Effector memory CD4-positive, alpha-beta T cell (primary cell): ENCODE results near the gene ATRN.
"Not testable (repeated sequence)": the region's sequence is repeated elsewhere in the genome, so short reads cannot be mapped to it uniquely, and the experiment has no call there.

Experiments used
- DNase-seq, 3 donors: peaks; one replicate each; pipeline ENCODE4 v3.0.0-alpha.2; 2020
- H3K27ac ChIP-seq: 2 replicates; pipeline ENCODE4 v1.7.0; 2013; ENCODE audit warnings: mild to moderate bottlenecking, low read length, moderate library complexity; ENCODE audit not compliant: insufficient read depth, poor library complexity, severe bottlenecking
- H3K27me3 ChIP-seq: replicated peaks from 2 replicates; pipeline ENCODE4 v1.7.0; 2013; ENCODE audit warnings: mild to moderate bottlenecking, low read length; ENCODE audit not compliant: insufficient read depth, control insufficient read depth, poor library complexity, severe bottlenecking
- H3K36me3 ChIP-seq: 2 replicates; pipeline ENCODE4 v1.7.0; 2013; ENCODE audit warnings: mild to moderate bottlenecking, low read length, moderate library complexity; ENCODE audit not compliant: control insufficient read depth, insufficient read depth
- H3K4me1 ChIP-seq: 2 replicates; pipeline ENCODE4 v1.7.0; 2013; ENCODE audit warnings: low read length, mild to moderate bottlenecking; ENCODE audit not compliant: control insufficient read depth, insufficient read depth, poor library complexity, severe bottlenecking
- H3K4me3 ChIP-seq: 2 replicates; pipeline ENCODE4 v1.7.0; 2013; ENCODE audit warnings: low read length, low read depth, mild to moderate bottlenecking; ENCODE audit not compliant: insufficient read depth, poor library complexity, severe bottlenecking
- H3K9me3 ChIP-seq: 2 replicates; pipeline ENCODE4 v1.7.0; 2013; ENCODE audit warnings: mild to moderate bottlenecking, low read length, moderate library complexity; ENCODE audit not compliant: control insufficient read depth

The ATRN gene

DNA sequence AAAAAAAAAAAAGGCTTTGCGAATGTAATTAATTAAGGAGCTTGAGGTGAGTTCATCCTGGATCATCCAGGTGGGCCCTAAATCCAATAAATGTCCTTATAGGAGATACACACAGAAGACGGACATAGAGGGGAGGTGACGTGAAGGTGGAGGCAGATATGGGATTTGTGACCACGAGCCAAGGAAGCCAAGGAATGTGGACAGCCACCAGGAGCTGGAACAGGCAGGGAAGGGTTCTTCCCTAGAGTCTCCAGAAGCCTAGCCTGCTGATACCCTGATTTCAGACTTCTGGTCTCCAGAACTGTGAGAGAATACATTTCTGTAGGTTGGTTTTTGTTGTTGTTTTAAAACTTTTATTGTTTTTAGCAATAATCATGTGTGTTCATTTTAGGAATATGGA is 6.7 kb upstream of the ATRN start:
- Histone ChIP-seq H3K9me3 (no peaks in the 10 kb centered on the region), H3K27me3 (no peaks in the 10 kb centered on the region), H3K4me3 (no peak overlapping the region), H3K27ac (no peak overlapping the region), H3K4me1 (no peaks in the 10 kb centered on the region), H3K36me3 (no peaks in the 10 kb centered on the region)
- DNase-seq, result no peak

- H3K4me3 ChIP-seq, result no peak overlapping the region
- no peaks in the 10 kb centered on the region for H3K36me3 ChIP-seq
- no peaks in the 10 kb centered on the region for H3K27me3 ChIP-seq
- H3K4me1 ChIP-seq, result no peaks in the 10 kb centered on the region
- no peak overlapping the region for H3K27ac ChIP-seq
- H3K9me3 ChIP-seq, result no peaks in the 10 kb centered on the region
- no peak for DNase-seq
Measured at GRCh38 chr20:3465301-3465700, 5.5 kb upstream of the ATRN start.

DNA sequence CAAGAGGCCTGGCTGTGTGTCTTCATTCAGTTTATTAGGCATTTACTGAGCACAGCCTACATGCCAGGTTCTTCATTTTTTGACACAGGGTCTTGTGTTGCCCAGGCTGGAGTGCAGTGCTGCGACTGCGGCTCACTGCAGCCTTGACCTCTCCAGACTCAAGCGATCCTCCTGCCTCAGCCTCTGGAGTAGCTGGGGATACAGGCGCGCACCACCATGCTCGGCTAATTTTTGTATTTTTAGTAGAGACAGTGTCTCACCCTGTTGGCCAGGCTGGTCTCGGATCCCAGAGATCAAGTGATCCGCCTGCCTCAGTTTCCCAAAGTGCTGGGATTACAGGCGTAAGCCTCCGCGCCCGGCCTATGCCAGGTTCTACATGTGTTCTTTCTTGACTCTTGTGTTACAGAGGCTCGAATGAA is 601 bp upstream of the ATRN start:
- no peak for DNase-seq
- H3K4me3 ChIP-seq, result peak overlapping the region; percentile 83
- H3K4me1 ChIP-seq, result peaks cover 10% of the 10 kb centered on the region
- no peaks in the 10 kb centered on the region for H3K9me3 ChIP-seq
- peak overlapping the region; percentile 51 for H3K27ac ChIP-seq
- H3K36me3 ChIP-seq, result no peaks in the 10 kb centered on the region
- H3K27me3 ChIP-seq, result no peaks in the 10 kb centered on the region

- DNase-seq, result no peak
- Histone ChIP-seq H3K4me3 (peak overlapping the region; percentile 83), H3K36me3 (no peaks in the 10 kb centered on the region), H3K27me3 (no peaks in the 10 kb centered on the region), H3K9me3 (no peaks in the 10 kb centered on the region), H3K27ac (peak overlapping the region; percentile 51), H3K4me1 (peaks cover 10% of the 10 kb centered on the region)
Measured at GRCh38 chr20:3471397-3472021, 691 bp downstream of the ATRN start.

- no peak overlapping the region for H3K27ac ChIP-seq
Measured at GRCh38 chr20:3472105-3472504, 1.3 kb downstream of the ATRN start.

DNA sequence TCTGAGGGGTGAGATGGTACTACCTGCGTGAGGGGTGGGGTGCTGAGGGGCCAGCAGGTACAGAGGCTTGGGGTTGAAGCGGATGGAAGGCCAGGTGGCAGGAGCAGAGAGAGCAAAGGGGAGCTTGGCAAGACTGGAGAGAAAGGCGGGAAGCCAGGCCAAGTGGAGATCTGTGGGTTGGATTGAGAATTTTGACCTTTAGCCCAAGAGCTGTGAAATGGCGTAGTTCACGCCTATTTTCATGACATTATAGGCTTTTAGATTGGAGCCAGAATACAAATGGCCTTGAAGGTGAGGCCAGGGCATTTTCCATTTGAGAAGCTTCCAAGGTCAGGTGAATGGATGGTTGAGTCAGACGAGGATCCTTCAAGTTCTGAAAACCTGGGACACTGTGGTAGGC is 2.5 kb downstream of the ATRN start:
- H3K4me3 ChIP-seq, result no peak overlapping the region
- no peaks in the 10 kb centered on the region for H3K36me3 ChIP-seq
- H3K27me3 ChIP-seq, result no peaks in the 10 kb centered on the region
- peaks cover 10% of the 10 kb centered on the region for H3K4me1 ChIP-seq
- DNase-seq, result no peak
- no peak overlapping the region for H3K27ac ChIP-seq
- H3K9me3 ChIP-seq, result no peaks in the 10 kb centered on the region

More at GRCh38 chr20:3472105-3472504, 1.3 kb downstream of the ATRN start:
- Histone ChIP-seq H3K9me3 (no peaks in the 10 kb centered on the region), H3K4me3 (peak overlapping the region; percentile 83), H3K4me1 (peaks cover 10% of the 10 kb centered on the region), H3K27me3 (no peaks in the 10 kb centered on the region), H3K36me3 (no peaks in the 10 kb centered on the region)
- DNase-seq, result no peak

DNA sequence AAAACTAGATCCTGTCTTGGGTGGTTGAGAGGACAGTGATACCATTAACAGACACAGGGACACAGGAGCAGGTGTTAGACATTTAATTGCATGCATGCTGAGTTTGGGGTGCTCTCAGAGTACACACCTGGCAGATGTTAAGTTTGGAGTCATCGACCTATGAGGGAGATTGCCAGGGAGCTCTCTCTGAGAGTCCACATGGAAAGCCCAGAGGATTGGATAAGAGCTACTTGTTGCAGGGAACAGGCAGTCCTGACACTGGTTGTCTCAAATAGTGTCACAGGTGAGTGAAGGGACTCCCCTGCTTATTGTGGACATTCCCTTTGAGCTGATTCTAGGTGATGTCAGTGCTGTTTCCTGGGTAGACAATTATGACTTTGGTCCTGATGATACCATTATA is 3.1 kb downstream of the ATRN start:
- Histone ChIP-seq H3K4me1 (peaks cover 10% of the 10 kb centered on the region), H3K27me3 (no peaks in the 10 kb centered on the region), H3K4me3 (no peak overlapping the region), H3K27ac (no peak overlapping the region), H3K9me3 (no peaks in the 10 kb centered on the region), H3K36me3 (no peaks in the 10 kb centered on the region)
- DNase-seq, result no peak

- not testable (repeated sequence) for H3K9me3 ChIP-seq, H3K27ac ChIP-seq, H3K27me3 ChIP-seq, H3K36me3 ChIP-seq, H3K4me3 ChIP-seq, H3K4me1 ChIP-seq, DNase-seq
Measured at GRCh38 chr20:3477003-3477860, 6.4 kb downstream of the ATRN start.

- Histone ChIP-seq H3K27me3 (no peaks in the 10 kb centered on the region), H3K36me3 (no peaks in the 10 kb centered on the region), H3K9me3 (no peaks in the 10 kb centered on the region), H3K4me1 (no peaks in the 10 kb centered on the region), H3K4me3 (no peak overlapping the region), H3K27ac (no peak overlapping the region)
- DNase-seq, result no peak
Measured at GRCh38 chr20:3477861-3478544, 7.2 kb downstream of the ATRN start.

GRCh38 chr20:3479025-3479424 is 8.2 kb downstream of the ATRN start:
- no peak overlapping the region for H3K4me3 ChIP-seq

More at GRCh38 chr20:3479025-3479424, 8.2 kb downstream of the ATRN start:
- no peak for DNase-seq
- Histone ChIP-seq H3K36me3 (no peaks in the 10 kb centered on the region), H3K4me1 (no peaks in the 10 kb centered on the region), H3K27ac (no peak overlapping the region), H3K9me3 (no peaks in the 10 kb centered on the region), H3K27me3 (no peaks in the 10 kb centered on the region)
